Thyroid gland (tissue), 4 donors: ENCODE measurements around the gene GALNT2. TPM values are rescaled to one million over a fixed set of nuclear protein-coding genes. Genes with fewer than 3 reads are reported as not detected.

Experiments used
- DNase-seq, 2 donors: peaks; one replicate each; pipeline ENCODE4 v3.0.0-alpha.2; 2019
- H3K27ac ChIP-seq, 3 donors: fragments of 200-600 bp; sonication (generic); 1 replicate in 2 of 3; 2 replicates in 1 of 3; pipeline ENCODE4 v1.5.1; 2016 to 2019; ENCODE audit warnings: mild to moderate bottlenecking in 1 of 3, moderate library complexity in 1 of 3
- H3K27me3 ChIP-seq: fragments of 200-600 bp; sonication (generic); one replicate; pipeline ENCODE4 v1.5.1; 2019
- H3K36me3 ChIP-seq, 2 donors: fragments of 200-600 bp; sonication (generic); one replicate each; pipeline ENCODE4 v1.5.1; 2016 to 2019
- H3K4me1 ChIP-seq, 2 donors: fragments of 200-600 bp; sonication (generic); one replicate each; pipeline ENCODE4 v1.5.1; 2017 to 2019
- H3K4me3 ChIP-seq, 3 donors: fragments of 200-600 bp; sonication (generic); replicated peaks in 1 of 3; 1 replicate in 2 of 3; 2 replicates in 1 of 3; pipeline ENCODE4 v1.5.1; 2016; ENCODE audit warnings: mild to moderate bottlenecking in 1 of 3
- H3K9me3 ChIP-seq: fragments of 200-600 bp; sonication (generic); one replicate; pipeline ENCODE4 v1.5.1; 2017
- POLR2A ChIP-seq, 2 donors: fragments of 450-650 bp; IDR thresholded peaks; one replicate each; pipeline ENCODE4 v1.6.1; 2017; ENCODE audit warnings: antibody characterized with exemption in 2 of 2, mild to moderate bottlenecking in 2 of 2, moderate library complexity in 1 of 2
- WGBS, 2 donors: methylation state at CpG; one replicate each; pipeline ENCODE4 v1.1.5; 2017; 5-methylcytosine and 5-hydroxymethylcytosine counted together
- intact Hi-C: fragments of 100-400 bp; cut with DNase I; formaldehyde crosslinking; loops from one replicate; pipeline ENCODE4 v1.15.1; 2023
- total RNA-seq, 4 donors: library from RNA; depleted of rRNA; stranded (reverse); fragments of >200 nt; gene quantifications; one replicate each; pipeline ENCODE4 v1.2.3, GENCODE V29; 2016
- TF ChIP-seq, protein P1 (sequence below), 6 experiments: fragments of 200-600 bp in 3 of 6; fragments of 450-650 bp in 3 of 6; sonication (generic) in 3 of 6; IDR thresholded peaks; one replicate each; pipeline ENCODE4 v1.5.1; 2016 to 2019; ENCODE audit warnings: antibody characterized with exemption in 6 of 6, mild to moderate bottlenecking in 2 of 6, inconsistent platforms in 1 of 6, moderate library complexity in 1 of 6

Gene GALNT2
- total RNA-seq, 4 donors from 2014 or later: 26.2 to 48.9 (median 42.3) TPM

DNA sequence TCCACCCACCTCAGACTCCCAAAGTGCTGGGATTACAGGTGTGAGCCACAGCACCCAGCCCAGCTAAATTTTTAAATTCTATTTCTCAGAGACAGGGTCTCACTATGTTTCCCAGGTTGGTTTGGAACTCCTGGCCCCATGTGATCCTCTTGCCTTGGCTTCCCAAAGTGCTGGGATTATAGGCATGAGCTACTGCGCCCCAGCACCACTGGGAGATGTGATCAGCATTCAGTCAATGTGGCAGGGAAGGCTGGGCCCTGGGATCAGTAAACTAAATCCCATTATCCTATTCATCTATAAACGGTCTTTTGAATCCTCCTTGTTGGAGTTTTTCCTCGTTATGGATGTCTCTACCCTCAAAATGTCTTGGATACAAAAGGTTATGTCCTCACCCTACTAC lies 245.6 kb downstream of the GALNT2 start:
- Histone ChIP-seq H3K4me1 (peaks cover 3 to 7% of the 10 kb centered on the region in 2 donors), H3K27me3 (no peaks in the 10 kb centered on the region), H3K27ac (no peak overlapping the region), H3K9me3 (no peaks in the 10 kb centered on the region), H3K4me3 (no peak overlapping the region), H3K36me3 (no peaks in the 10 kb centered on the region)
- intact Hi-C loops: loop anchor here (5.0 kb wide), 1 partner anchor 650 kb away; no protein-coding TSS in a partner anchor
- DNase-seq: no peak
- WGBS, 2 donors: 84 to 89% methylated on average over 3 of the region's 3 CpGs
- TF ChIP-seq, protein P1, sequence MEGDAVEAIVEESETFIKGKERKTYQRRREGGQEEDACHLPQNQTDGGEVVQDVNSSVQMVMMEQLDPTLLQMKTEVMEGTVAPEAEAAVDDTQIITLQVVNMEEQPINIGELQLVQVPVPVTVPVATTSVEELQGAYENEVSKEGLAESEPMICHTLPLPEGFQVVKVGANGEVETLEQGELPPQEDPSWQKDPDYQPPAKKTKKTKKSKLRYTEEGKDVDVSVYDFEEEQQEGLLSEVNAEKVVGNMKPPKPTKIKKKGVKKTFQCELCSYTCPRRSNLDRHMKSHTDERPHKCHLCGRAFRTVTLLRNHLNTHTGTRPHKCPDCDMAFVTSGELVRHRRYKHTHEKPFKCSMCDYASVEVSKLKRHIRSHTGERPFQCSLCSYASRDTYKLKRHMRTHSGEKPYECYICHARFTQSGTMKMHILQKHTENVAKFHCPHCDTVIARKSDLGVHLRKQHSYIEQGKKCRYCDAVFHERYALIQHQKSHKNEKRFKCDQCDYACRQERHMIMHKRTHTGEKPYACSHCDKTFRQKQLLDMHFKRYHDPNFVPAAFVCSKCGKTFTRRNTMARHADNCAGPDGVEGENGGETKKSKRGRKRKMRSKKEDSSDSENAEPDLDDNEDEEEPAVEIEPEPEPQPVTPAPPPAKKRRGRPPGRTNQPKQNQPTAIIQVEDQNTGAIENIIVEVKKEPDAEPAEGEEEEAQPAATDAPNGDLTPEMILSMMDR (IDR thresholded peaks at IDR 0.05): no peak
- no peak for TF ChIP-seq POLR2A (IDR thresholded peaks at IDR 0.05)

DNA sequence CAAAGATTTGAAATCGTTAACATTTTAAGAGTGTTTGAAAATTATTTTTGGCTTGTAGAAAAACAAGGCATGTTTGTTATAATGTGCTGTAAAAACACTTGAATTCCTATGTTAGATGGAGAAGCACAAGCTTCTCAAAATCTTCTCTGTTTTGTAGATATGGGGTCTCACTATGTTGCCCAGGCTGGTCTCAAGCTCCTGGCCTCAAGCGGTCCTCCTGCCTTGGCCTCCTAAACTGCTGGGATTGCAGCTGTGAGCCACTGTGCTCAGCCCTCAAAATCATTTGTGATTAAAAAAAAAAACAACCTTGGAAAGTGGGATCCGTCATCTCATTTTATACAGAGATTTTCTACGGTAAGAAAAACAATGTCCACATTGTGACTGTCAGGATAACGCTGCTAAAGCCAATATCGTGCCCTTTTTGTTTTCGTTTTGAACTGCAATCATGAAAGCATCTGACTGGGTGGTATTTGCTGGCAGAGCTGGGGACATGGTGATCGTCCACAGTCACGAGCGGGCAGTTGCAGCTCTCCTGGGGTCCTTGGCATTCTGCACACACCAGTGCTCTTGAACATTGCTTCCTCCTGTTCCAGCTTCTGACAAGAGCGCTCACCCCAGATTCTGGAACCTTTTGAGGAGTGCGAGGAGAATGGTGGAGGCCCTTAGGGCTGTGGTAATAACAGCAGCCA lies 246.6 kb downstream of the GALNT2 start:
- DNase-seq: peak; percentile 75 to 93
- WGBS, 2 donors: 34 to 47% methylated on average over 12 of the region's 12 CpGs
- TF ChIP-seq POLR2A (IDR thresholded peaks at IDR 0.05): no peak
- TF ChIP-seq, protein P1 (IDR thresholded peaks at IDR 0.05): no peak

DNA sequence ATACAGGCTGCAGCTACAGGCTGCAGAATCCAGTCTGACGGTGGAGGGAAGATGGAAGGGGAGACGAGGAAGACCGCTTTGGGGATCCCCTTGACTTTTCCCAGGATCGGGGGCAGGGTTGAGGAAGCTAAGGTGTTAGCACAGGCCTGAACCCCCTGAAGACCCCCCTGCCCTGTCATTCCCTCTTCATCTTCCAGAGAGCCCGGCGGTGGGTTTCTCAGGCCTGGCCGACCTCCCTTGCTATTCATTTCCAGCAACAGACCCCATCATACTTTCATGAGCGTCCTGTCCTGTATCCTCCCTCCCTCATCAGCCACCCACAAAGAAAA lies 247.1 kb downstream of the GALNT2 start:
- no peak for DNase-seq
- Histone ChIP-seq H3K4me3 (no peak overlapping the region), H3K27ac (no peak overlapping the region), H3K27me3 (no peaks in the 10 kb centered on the region), H3K36me3 (no peaks in the 10 kb centered on the region), H3K4me1 (peaks cover 3 to 7% of the 10 kb centered on the region in 2 donors), H3K9me3 (no peaks in the 10 kb centered on the region)
- WGBS, 2 donors: 65 to 75% methylated on average over 8 of the region's 8 CpGs
- intact Hi-C loops: loop anchor here (5.0 kb wide), 1 partner anchor 652 kb away; no protein-coding TSS in a partner anchor
- TF ChIP-seq POLR2A (IDR thresholded peaks at IDR 0.05): no peak

More for the DNA sequence above, 246.6 kb downstream of the GALNT2 start:
- Histone ChIP-seq H3K27me3 (no peaks in the 10 kb centered on the region), H3K4me3 (no peak overlapping the region), H3K4me1 (peaks cover 3 to 7% of the 10 kb centered on the region in 2 donors), H3K36me3 (no peaks in the 10 kb centered on the region), H3K9me3 (no peaks in the 10 kb centered on the region), H3K27ac (peak overlapping the region in 1 of 3 donors; percentile 52)
- intact Hi-C loops: loop anchor here (5.0 kb wide), 1 partner anchor 651 kb away; no protein-coding TSS in a partner anchor

DNA sequence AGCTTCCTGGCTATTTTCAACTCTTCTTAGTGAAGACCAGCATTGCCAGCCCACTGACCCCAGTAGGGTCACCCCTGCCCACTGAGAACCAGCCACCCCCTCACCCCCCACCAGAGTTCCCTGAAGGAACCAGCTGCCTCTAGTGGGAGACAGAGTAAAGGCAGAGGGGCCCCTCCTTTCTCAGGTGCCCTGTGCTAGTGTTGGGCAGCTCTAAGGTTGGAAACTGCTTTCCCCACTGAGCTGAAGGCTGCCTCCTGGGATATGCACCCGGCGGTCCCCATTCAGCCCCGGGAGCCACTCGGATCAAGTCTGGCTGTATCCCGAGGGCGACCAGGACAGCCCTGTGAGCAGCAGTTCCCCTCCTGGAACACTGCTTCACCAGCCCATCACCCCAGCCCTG lies 248.1 kb downstream of the GALNT2 start:
- DNase-seq: no peak
- no peaks in the 10 kb centered on the region for H3K27me3 ChIP-seq
- H3K9me3 ChIP-seq: no peaks in the 10 kb centered on the region
- TF ChIP-seq POLR2A (IDR thresholded peaks at IDR 0.05): no peak
- TF ChIP-seq, protein P1 (IDR thresholded peaks at IDR 0.05): no peak
- no peak overlapping the region for H3K4me3 ChIP-seq
- H3K4me1 ChIP-seq: peaks cover 3 to 7% of the 10 kb centered on the region in 2 donors
- no peaks in the 10 kb centered on the region for H3K36me3 ChIP-seq
- WGBS, 2 donors: 67 to 82% methylated on average over 3 to 6 of the region's 6 CpGs
- intact Hi-C loops: no loop called here
- no peak overlapping the region for H3K27ac ChIP-seq

DNA sequence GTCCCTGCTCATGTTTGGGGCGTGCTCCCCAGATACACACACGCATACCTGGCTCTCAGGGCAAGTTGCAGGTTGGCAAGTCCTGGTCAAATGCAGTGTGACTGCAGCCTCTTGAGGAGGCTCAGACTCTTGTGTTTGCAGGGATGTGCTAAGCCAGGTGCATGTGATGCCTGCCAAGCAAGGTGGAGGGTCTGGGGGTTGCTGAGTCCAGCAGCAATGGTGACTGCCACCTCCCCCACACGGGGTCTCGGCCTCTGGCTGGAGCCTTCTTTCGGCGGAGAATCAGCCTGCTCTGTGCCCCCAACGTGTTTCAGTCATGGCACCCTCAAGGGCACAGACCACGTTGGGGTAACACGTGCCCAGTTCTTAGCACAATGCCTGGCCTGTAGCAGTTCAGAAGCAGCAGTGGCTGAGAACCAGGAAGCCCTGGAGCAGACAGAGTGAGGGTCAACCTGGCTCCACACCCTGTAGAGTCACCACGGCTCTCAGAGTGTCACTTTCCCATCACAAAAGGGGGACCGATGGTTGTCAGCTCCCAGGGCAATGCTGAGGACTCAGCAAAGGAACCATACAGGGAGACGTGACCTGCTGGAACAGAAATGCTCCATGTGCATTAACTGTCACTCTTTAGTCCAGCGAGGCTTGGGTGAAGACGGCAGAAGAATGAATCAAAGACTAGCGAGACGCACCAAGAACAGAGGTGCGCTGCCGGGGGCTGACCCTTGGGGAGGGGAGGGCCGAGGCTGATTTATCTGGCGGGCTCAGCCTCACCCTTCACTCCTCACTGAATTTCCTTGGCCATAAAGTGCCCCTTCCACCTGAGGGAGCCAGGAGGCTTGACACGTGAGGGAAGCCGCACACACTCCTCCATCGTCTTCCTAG lies 250.1 kb downstream of the GALNT2 start:
- H3K36me3 ChIP-seq: no peaks in the 10 kb centered on the region
- no peaks in the 10 kb centered on the region for H3K27me3 ChIP-seq
- H3K9me3 ChIP-seq: no peaks in the 10 kb centered on the region
- H3K27ac ChIP-seq: no peak overlapping the region
- WGBS, 2 donors: 87 to 93% methylated on average over 22 to 23 of the region's 23 CpGs
- no peak for DNase-seq
- H3K4me1 ChIP-seq: peaks cover 0 to 4% of the 10 kb centered on the region in 2 donors
- intact Hi-C loops: no loop called here
- TF ChIP-seq, protein P1 (IDR thresholded peaks at IDR 0.05): no peak
- no peak for TF ChIP-seq POLR2A (IDR thresholded peaks at IDR 0.05)
- H3K4me3 ChIP-seq: no peak overlapping the region
